Measurements from ENCODE around the gene P3H4. TPM values are rescaled to one million over a fixed set of nuclear protein-coding genes. Genes with fewer than 3 reads are reported as not detected.

P3H4 gene
- polyA plus RNA-seq, 1 donor from 2014 or later, result 17.8 TPM

DNA sequence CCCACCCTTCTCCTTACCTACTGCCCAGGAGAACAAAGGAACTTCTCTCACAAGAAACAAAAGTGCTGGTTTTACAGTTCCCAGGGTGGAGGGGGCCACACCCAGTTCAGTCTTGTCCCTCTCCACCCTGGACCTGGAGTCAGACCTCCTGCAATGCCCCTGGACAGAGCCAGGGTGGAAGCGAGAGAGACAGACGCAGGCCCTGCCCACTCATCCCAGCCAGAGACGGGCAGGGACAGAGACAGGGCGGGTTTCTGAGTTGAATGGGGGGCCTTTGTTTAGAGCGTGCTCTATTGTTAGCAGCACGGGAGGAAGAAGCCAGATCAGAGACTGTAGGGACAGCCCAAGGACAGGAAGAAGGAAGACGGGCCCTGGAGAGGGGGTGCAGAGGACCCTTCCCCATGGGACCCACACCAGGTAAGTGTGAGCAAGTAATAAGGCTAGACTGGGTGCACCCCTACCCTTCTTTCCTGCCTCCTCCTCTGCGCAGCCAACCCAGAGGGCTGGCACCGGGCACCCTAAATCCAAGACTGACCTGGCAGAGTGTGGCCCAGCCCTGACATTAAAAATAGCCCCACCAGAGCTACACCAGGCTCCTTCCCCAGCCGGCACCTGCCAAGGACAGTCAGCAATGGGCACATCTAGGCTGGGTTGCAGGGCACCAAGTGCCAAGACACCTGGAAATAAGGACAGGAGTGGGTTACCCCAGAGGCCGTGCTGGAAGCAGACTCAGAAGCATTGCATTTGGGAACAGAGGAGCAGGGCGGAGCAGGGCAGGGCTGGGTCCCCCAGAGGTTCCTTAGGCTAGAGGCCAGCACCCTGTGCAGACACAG lies 36.1 kb downstream of the P3H4 start:
- Histone ChIP-seq H3K9ac (ENCODE audit: low read length) (no peak overlapping the region), H3K4me3 (ENCODE audit: low read length) (no peak overlapping the region), H2AFZ (ENCODE audit: low read depth, low read length) (no peak overlapping the region), H4K20me1 (ENCODE audit: insufficient read depth) (peaks cover 30% of the 10 kb centered on the region), H3K36me3 (ENCODE audit: insufficient read depth, low read length) (no peaks in the 10 kb centered on the region), H3F3A (ENCODE audit: insufficient read depth, low read length, poor library complexity, severe bottlenecking) (no peaks in the 10 kb centered on the region), H3K9me3 (ENCODE audit: low read length) (no peaks in the 10 kb centered on the region), H3K27me3 (ENCODE audit: insufficient read depth, low read depth, low read length) (no peaks in the 10 kb centered on the region), H3K4me2 (ENCODE audit: low read length) (no peak overlapping the region), H3K79me2 (replicated peaks; ENCODE audit: insufficient read depth, low read length) (peaks cover 37% of the 10 kb centered on the region), H3K27ac (ENCODE audit: low read length) (no peak overlapping the region), H3K9me2 (ENCODE audit: insufficient read depth, low read length) (no peaks in the 10 kb centered on the region)
- TF ChIP-seq POLR2AphosphoS5 (IDR thresholded peaks at IDR 0.05), result no peak
- TF ChIP-seq CTCF (IDR thresholded peaks at IDR 0.05; ENCODE audit: poor library complexity, severe bottlenecking), result no peak

DNA sequence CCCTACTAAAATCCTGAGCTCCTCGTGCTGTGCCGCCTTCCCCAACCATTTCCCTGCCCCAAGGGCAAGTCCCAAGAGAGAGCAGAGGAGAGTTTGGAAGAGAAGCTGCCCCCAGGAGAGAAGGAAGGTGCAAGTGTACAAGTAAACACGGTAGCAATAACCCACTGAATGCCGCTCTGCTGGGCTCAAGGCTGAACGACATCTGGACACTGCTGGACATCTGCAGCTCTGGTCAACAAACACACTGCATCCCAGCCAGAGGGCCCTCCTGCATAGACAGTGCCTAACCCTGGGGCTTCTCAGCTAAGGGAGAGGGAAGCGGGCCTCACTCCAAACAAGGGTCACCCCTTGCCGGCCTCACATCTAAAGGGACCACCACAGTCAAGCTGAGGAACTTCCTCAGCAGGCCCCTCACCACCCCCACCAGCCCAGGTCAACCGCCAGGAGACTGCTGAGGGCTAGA lies 38.0 kb downstream of the P3H4 start:
- H3K9me2 ChIP-seq (ENCODE audit: insufficient read depth, low read length), result no peaks in the 10 kb centered on the region
- H3K27me3 ChIP-seq (ENCODE audit: insufficient read depth, low read depth, low read length), result no peaks in the 10 kb centered on the region
- peaks cover 34% of the 10 kb centered on the region for H3K79me2 ChIP-seq (replicated peaks; ENCODE audit: insufficient read depth, low read length)
- H3K4me2 ChIP-seq (ENCODE audit: low read length), result no peak overlapping the region
- no peaks in the 10 kb centered on the region for H3F3A ChIP-seq (ENCODE audit: insufficient read depth, low read length, poor library complexity, severe bottlenecking)
- H3K9me3 ChIP-seq (ENCODE audit: low read length), result no peaks in the 10 kb centered on the region
- H2AFZ ChIP-seq (ENCODE audit: low read depth, low read length), result no peak overlapping the region
- TF ChIP-seq POLR2AphosphoS5 (IDR thresholded peaks at IDR 0.05), result no peak
- no peak for TF ChIP-seq RAD21 (conservative IDR thresholded peaks at IDR 0.05)
- no peak for TF ChIP-seq MXI1 (conservative IDR thresholded peaks at IDR 0.05; ENCODE audit: poor library complexity, severe bottlenecking)
- no peak for TF ChIP-seq SMC3 (conservative IDR thresholded peaks at IDR 0.05; ENCODE audit: poor library complexity)
- no peak for TF ChIP-seq EP300 (conservative IDR thresholded peaks at IDR 0.05; ENCODE audit: poor library complexity, severe bottlenecking)
- TF ChIP-seq, protein P1, sequence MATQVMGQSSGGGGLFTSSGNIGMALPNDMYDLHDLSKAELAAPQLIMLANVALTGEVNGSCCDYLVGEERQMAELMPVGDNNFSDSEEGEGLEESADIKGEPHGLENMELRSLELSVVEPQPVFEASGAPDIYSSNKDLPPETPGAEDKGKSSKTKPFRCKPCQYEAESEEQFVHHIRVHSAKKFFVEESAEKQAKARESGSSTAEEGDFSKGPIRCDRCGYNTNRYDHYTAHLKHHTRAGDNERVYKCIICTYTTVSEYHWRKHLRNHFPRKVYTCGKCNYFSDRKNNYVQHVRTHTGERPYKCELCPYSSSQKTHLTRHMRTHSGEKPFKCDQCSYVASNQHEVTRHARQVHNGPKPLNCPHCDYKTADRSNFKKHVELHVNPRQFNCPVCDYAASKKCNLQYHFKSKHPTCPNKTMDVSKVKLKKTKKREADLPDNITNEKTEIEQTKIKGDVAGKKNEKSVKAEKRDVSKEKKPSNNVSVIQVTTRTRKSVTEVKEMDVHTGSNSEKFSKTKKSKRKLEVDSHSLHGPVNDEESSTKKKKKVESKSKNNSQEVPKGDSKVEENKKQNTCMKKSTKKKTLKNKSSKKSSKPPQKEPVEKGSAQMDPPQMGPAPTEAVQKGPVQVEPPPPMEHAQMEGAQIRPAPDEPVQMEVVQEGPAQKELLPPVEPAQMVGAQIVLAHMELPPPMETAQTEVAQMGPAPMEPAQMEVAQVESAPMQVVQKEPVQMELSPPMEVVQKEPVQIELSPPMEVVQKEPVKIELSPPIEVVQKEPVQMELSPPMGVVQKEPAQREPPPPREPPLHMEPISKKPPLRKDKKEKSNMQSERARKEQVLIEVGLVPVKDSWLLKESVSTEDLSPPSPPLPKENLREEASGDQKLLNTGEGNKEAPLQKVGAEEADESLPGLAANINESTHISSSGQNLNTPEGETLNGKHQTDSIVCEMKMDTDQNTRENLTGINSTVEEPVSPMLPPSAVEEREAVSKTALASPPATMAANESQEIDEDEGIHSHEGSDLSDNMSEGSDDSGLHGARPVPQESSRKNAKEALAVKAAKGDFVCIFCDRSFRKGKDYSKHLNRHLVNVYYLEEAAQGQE (IDR thresholded peaks at IDR 0.05; ENCODE audit: borderline replicate concordance), result no peak
- no peaks in the 10 kb centered on the region for H3K36me3 ChIP-seq (ENCODE audit: insufficient read depth, low read length)
- H3K9ac ChIP-seq (ENCODE audit: low read length), result no peak overlapping the region
- no peak overlapping the region for H3K27ac ChIP-seq (ENCODE audit: low read length)
- H4K20me1 ChIP-seq (ENCODE audit: insufficient read depth), result peaks cover 31% of the 10 kb centered on the region
- H3K4me3 ChIP-seq (ENCODE audit: low read length), result no peak overlapping the region

GRCh38 chr17:41773190-41773588 lies 38.6 kb downstream of the P3H4 start:
- H3K27ac ChIP-seq (ENCODE audit: low read length), result no peak overlapping the region
- peaks cover 33% of the 10 kb centered on the region for H3K79me2 ChIP-seq (replicated peaks; ENCODE audit: insufficient read depth, low read length)

More at GRCh38 chr17:41773190-41773588, 38.6 kb downstream of the P3H4 start:
- Histone ChIP-seq H3F3A (ENCODE audit: insufficient read depth, low read length, poor library complexity, severe bottlenecking) (no peaks in the 10 kb centered on the region), H3K9ac (ENCODE audit: low read length) (no peak overlapping the region), H3K9me3 (ENCODE audit: low read length) (no peaks in the 10 kb centered on the region), H3K4me3 (ENCODE audit: low read length) (no peak overlapping the region), H3K4me2 (ENCODE audit: low read length) (no peak overlapping the region), H2AFZ (ENCODE audit: low read depth, low read length) (no peak overlapping the region), H3K36me3 (ENCODE audit: insufficient read depth, low read length) (no peaks in the 10 kb centered on the region), H4K20me1 (ENCODE audit: insufficient read depth) (peaks cover 34% of the 10 kb centered on the region), H3K27me3 (ENCODE audit: insufficient read depth, low read depth, low read length) (no peaks in the 10 kb centered on the region), H3K9me2 (ENCODE audit: insufficient read depth, low read length) (no peaks in the 10 kb centered on the region)
- TF ChIP-seq TAF1 (IDR thresholded peaks at IDR 0.05; ENCODE audit: low read depth) (no peak), CTCF (IDR thresholded peaks at IDR 0.05; ENCODE audit: poor library complexity, severe bottlenecking) (no peak)
